Right cardiac atrium (tissue), 5 donors: Measurements from ENCODE around the gene PCYT2. TPM values are rescaled to one million over a fixed set of nuclear protein-coding genes. Genes with fewer than 3 reads are reported as not detected.

ENCODE experiments used
- ATAC-seq, 2 donors: fragments of 200-7000 bp; cut with Tn5 transposase; one replicate each; pipeline versions ENCODE4 v1.8.0 to v1.9.1; 2020; ENCODE audit warnings: moderate library complexity in 2 of 2, mild to moderate bottlenecking in 1 of 2
- DNase-seq, 3 donors: peaks; one replicate each; pipeline ENCODE4 v3.0.0-alpha.2; 2020
- H3K27ac ChIP-seq: one replicate; pipeline ENCODE4 v1.5.1; 2013; ENCODE audit warnings: mild to moderate bottlenecking, low read length, control low read depth, moderate library complexity
- H3K27me3 ChIP-seq: one replicate; pipeline ENCODE4 v1.6.1; 2013; ENCODE audit not compliant: control insufficient read depth, insufficient read depth
- H3K4me1 ChIP-seq: one replicate; pipeline ENCODE4 v1.6.1; 2013; ENCODE audit warnings: low read length; ENCODE audit not compliant: control insufficient read depth, insufficient read depth
- H3K4me3 ChIP-seq: one replicate; pipeline ENCODE4 v1.5.1; 2013; ENCODE audit warnings: low read length, control low read depth
- H3K9me3 ChIP-seq: one replicate; pipeline ENCODE4 v1.6.1; 2013; ENCODE audit warnings: low read length; ENCODE audit not compliant: control insufficient read depth
- WGBS: extraction: QIAGEN DNeasy Blood & Tissue Kit; methylation state at CpG from one replicate; pipeline ENCODE4 v1.1.7; 2013; 5-methylcytosine and 5-hydroxymethylcytosine counted together
- intact Hi-C, 4 donors: fragments of 100-400 bp; cut with DNase I; formaldehyde crosslinking; loops; one replicate each; pipeline versions ENCODE4 v1.11.0 to v1.14.0; 2022 to 2023
- polyA plus RNA-seq: library from polyadenylated mRNA; stranded (reverse); fragments of 200-250 nt; gene quantifications from one replicate; pipeline ENCODE4 v1.2.3, GENCODE V29; 2013
- total RNA-seq, 4 donors: library from RNA; stranded (reverse); fragmentation: NEBNext Ultra II Directional; extraction: Animal tissue kit (Norgen Biotek cat#: 25700); gene quantifications; one replicate each; pipeline ENCODE4 v1.2.1, GENCODE V29; 2021
- donor health status: healthy with polysubstance abuse.
- donor health status: DM: no; HTN: yes; CAD: no.
- donor health status: DM: no; HTN: no; CAD: no.
- donor health status: DM: no; HTN: yes; CAD: no; lungs with severe emphysema.
- donor health status: DM: yes; HTN: yes; CAD: no.

PCYT2 gene
- total and polyA plus RNA-seq, 5 donors: 16.7 to 28.5 (median 18.7) TPM

DNA sequence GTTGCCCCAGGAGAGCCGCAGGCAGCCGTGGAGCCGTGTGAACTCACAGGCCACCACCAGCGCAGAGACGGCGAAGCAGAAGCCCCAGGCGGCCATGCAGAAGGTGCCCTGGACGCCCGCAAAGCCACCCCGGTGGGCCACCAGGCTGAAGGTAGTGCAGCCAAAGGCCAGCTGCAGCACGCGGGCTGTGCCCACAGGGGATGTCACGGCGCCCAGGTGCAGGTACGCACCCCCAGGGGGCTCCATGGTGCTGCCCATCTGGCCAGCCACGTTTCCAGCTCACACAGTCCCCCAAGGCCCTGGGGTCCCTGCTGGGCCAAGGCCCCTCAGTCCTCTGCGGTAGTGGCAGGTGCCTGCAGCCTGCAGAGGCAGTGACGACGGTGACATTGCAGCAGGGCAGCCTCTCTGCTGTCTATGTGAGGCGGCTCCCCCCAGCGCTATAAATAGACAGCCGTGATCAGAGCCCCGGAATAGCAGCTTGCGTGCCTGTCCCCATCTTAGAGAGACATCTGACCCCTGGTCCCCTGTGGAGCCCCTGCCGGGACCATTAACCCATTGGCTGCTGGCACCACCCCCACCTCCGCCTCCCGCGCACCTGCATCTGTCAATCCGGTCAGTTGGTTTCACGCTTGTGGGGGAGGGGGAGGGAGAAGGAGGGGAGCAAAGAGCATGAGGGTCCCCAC lies 30.4 kb upstream of the PCYT2 start:
- H3K9me3 ChIP-seq: no peaks in the 10 kb centered on the region
- ATAC-seq (peak in 1 of 2 donors; percentile 16), DNase-seq (peak in 2 of 3 donors; percentile 60 to 66)
- 42% methylated on average over 30 of the region's 30 CpGs for WGBS
- H3K27me3 ChIP-seq: no peaks in the 10 kb centered on the region
- H3K4me1 ChIP-seq: no peaks in the 10 kb centered on the region
- H3K4me3 ChIP-seq: peak overlapping the region; percentile 50
- intact Hi-C loops: no loop called here
- H3K27ac ChIP-seq: no peak overlapping the region

DNA sequence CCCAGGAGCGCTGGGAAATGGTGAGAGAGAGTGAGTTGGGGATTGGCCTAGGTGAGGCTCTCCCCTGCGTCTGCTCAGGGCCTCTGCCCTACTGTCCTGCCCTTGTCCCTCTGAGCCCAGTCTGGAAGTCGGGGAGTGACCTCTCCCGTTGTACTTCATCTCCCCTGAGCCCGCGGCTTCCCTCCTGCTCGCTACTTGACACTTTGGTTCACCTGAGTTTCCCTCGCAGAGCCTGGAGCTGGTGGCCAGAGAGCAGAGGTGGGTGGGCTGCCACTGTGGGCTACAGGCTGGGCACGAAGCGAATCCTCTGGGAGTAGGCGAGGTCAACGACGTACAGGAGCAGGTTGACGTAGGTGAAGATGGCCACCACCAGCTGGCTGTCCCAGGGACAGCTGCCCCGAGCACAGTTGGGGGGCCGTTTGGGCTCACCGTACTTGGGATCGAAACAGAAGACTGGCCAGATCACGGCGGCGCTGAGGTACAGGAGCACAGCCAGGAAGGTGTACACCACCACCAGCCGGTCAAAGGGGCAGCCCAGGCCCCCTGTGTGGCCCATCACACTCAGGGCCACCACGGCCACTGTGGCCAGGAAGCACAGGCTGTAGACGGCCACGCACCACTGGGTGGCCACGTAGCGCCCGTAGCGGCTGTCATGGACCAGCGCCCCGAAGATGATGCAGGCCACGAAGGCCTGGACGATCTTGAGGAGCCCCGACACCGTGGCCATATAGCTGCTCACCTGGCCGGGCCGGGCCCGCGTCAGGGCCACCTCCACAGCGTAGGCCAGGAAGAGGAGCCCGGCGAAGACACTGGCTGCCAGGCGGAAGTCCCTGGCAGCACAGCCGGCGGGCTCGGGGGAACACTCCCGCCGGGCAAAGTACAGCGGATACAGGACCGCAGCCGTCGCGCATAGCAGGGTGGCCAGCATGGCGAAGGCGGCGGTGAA lies 29.6 kb upstream of the PCYT2 start:
- Histone ChIP-seq H3K4me1 (no peaks in the 10 kb centered on the region), H3K27me3 (no peaks in the 10 kb centered on the region), H3K4me3 (no peak overlapping the region), H3K9me3 (no peaks in the 10 kb centered on the region), H3K27ac (no peak overlapping the region)
- DNase-seq: peak in 2 of 3 donors; percentile 49 to 68
- no peak for ATAC-seq
- WGBS: 90% methylated on average over 56 of the region's 56 CpGs
- intact Hi-C loops: no loop called here

DNA sequence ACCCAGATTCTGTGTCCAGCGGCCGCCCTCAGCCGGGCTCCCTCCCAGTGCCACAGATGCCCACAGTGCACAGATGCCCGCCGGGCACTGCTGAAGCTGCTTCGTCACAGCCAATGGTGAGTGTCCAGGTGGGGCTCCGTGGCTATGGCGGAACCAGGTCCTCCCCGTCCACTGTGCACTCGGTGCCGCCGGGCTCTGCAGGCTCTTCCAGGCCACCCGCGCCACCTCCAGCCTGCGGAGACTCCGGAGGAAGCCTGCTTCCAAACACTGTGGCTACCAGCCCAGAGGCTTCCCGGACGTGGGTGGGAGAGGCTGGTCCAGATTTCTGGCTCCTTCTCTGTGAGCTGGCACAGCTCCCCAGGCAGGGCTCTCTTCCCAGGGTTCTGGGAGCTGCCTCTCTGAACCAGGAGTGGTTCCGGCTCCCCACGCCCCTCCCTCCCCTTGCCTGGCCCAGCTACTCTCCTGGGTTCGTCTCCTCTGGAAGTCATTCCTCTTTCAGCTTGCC lies 28.7 kb upstream of the PCYT2 start:
- Histone ChIP-seq H3K27ac (no peak overlapping the region), H3K27me3 (no peaks in the 10 kb centered on the region), H3K9me3 (no peaks in the 10 kb centered on the region), H3K4me3 (no peak overlapping the region), H3K4me1 (no peaks in the 10 kb centered on the region)
- DNase-seq: peak; percentile 87 to 95 (median 95)
- 68% methylated on average over 21 of the region's 21 CpGs for WGBS
- intact Hi-C loops: no loop called here
- ATAC-seq: peak; percentile 34 to 73

DNA sequence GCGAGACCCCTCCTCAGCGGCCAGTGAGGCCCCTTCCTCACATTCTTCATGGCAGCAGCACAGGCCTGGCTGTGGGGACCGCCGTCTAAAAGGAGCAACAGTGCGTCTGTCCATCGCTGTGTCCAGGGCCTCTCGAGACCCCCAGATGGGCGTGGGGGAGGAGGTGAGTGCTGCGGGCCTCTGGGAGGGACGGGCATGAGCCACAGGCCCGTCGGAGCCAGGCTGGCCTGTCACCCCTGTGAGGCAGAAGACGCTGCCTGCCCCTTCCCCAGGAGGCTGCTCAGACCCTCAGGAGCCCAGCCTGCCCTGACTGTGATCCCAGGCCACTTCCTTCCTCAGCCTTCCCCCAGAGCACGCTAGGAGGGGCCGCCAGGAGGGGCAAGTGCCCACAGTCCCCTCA lies 28.0 kb upstream of the PCYT2 start:
- Histone ChIP-seq H3K9me3 (no peaks in the 10 kb centered on the region), H3K27me3 (no peaks in the 10 kb centered on the region), H3K27ac (no peak overlapping the region), H3K4me1 (no peaks in the 10 kb centered on the region), H3K4me3 (no peak overlapping the region)
- peak in 1 of 3 donors; percentile 62 for DNase-seq
- 66% methylated on average over 15 of the region's 15 CpGs for WGBS
- intact Hi-C loops: no loop called here
- ATAC-seq: no peak

DNA sequence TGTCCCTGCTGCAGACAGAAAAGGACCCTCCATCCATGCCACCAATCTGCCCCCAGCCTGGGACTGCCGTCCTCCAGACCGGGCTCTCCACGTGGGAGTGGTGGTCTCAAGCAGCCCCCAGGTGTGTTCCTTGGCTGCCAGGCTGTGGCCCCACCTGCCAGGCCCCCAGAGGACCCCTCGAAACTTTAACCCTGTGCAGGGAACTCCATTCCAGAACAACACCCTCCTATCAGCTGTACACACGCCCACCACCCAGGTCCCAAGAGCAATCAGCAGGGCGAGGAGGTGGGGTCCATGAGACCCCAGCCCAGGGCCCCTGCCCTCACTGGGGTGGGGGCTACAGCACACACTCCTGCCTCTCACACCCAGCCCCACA lies 24.5 kb upstream of the PCYT2 start:
- 88% methylated on average over 6 of the region's 6 CpGs for WGBS
- Histone ChIP-seq H3K27ac (no peak overlapping the region), H3K4me1 (no peaks in the 10 kb centered on the region), H3K4me3 (no peak overlapping the region), H3K9me3 (no peaks in the 10 kb centered on the region), H3K27me3 (no peaks in the 10 kb centered on the region)
- no peak for ATAC-seq
- intact Hi-C loops: no loop called here
- no peak for DNase-seq

DNA sequence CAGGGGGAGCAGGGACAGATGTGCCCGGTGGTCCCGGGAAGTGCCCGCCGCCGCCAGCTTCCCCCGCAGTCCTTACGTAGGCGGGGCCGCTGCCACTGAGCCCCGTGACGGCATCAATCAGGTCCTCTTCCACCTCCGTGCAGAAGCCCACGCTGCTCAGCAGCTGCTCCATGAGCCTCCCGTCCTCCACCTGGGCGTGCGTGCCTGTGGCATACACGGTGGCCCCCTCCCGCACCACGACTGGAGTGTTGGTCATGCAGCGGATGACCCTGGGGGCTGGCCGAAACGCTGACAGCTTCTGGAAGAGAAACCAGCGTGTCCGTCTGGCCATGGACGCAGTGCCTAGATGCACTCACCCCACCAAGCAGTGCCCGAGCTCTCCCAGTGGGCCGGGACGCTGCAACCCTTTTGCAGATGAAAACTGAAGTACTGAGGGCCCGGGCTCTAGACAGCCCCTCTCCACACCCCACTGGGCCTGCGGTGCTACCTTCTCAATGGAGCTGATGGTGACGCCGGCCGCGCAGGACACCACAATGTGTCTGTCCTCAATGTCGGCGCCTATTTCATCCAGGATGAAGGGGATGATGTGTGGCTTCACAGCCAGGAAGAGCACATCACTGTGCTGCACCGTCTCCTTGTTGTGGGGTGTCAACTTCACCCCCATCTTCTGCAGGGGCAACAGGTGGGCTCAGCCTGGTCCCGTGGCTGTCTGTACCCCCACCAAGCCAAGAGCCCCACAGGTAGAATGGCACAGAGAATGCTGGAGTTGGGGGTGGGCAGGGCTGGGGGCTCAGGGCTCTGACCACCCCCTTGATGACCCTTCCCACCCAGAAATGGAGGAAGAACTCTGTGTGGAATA lies 23.9 kb upstream of the PCYT2 start:
- Histone ChIP-seq H3K4me1 (no peaks in the 10 kb centered on the region), H3K4me3 (no peak overlapping the region), H3K9me3 (no peaks in the 10 kb centered on the region), H3K27me3 (no peaks in the 10 kb centered on the region), H3K27ac (no peak overlapping the region)
- WGBS: 92% methylated on average over 38 of the region's 38 CpGs
- intact Hi-C loops: no loop called here
- ATAC-seq (no peak), DNase-seq (no peak)

DNA sequence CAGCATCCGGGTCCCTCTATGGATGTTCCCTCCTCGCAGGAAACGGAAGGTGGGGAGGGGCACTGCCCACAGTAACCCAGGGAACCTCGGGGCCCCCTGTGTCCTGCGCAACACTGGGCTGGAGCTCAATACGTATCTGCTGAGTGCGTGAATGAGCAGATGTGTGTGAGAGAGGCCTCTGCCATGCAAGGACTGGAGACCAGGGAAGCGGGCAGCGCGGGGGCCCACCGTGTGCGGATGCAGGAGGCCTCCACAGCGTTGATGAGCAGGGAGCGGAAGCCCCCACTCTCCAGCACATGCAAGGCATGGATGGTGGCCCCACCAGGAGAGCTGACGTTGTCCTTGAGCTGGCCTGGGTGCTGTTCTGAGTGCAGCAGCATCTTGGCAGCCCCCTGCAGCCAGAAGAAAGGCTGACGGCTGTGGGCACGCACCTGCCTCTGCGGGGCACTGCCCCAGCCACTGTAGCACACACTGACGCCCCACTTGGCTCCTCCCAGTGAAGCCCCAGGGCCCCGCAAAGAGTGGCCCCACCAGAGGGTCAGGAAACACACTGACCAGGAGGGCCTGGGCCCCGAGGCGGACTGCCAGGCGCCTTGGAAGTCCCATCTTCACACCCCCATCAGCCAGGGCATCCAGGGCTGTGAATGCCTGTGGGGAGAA lies 23.0 kb upstream of the PCYT2 start:
- intact Hi-C loops: no loop called here
- peak in 1 of 3 donors; percentile 56 for DNase-seq
- H3K27ac ChIP-seq: no peak overlapping the region
- no peaks in the 10 kb centered on the region for H3K4me1 ChIP-seq
- H3K9me3 ChIP-seq: no peaks in the 10 kb centered on the region
- ATAC-seq: no peak
- WGBS: 86% methylated on average over 23 of the region's 23 CpGs
- H3K4me3 ChIP-seq: no peak overlapping the region
- H3K27me3 ChIP-seq: no peaks in the 10 kb centered on the region

DNA sequence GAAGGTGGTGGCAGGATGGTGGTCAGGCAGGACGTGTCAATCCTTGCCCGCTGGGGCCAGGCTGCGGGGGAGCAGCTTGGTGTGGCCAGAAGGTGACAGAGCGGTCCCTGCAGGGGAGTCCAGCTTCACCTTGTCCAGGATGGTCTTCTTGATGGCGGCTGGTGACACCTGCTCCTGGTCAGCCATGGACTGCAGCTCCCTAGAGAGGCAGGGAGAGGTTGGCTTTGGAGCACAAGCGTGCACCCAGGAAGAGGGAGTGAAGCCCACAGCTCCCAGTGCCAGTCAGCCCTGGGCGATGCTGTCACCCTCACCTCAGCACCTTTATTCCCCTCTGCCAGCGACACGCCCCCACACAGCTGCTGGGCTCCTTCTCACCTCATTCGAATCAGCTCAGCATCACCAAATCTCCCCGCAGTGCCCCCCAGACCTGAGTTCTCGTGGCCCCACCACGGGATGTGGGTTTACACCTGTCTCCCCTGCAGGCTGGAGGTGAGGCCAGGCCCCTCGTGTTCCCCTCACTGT lies 22.0 kb upstream of the PCYT2 start:
- DNase-seq (peak in 2 of 3 donors; percentile 28 to 50), ATAC-seq (no peak)
- no peaks in the 10 kb centered on the region for H3K9me3 ChIP-seq
- no peaks in the 10 kb centered on the region for H3K27me3 ChIP-seq
- intact Hi-C loops: no loop called here
- no peak overlapping the region for H3K4me3 ChIP-seq
- H3K4me1 ChIP-seq: no peaks in the 10 kb centered on the region
- WGBS: 87% methylated on average over 14 of the region's 14 CpGs
- no peak overlapping the region for H3K27ac ChIP-seq

DNA sequence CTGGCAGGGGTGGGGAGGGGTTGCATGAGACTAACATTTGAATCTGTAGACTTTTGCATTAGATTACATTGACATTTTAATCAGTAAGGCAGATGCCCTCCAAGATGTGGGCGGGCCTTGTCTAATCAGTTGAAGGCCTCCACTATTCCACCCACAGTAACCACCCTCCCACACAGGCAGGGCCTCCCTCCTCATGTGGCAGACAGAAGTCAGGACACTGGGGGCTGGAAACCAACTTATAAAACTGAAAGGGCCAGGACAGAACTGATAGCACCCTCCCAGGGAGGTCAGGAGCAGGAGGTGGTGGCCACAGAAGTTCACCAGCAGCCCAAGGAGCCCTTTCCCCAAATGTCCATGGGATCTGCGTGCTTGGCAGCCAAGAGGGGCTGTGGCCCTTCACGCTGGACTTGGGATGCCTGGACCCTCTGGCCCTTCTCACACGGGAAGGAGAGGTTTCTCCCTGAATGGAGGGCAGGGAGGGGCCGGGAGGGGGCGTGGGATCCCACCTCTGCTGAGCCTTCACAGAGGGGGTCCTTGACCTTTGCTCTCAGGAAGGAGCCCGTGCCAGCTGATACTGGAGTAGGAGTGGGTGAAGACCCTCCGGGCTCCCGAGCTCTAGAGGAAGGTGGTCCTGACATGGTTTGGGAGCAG lies 21.3 kb upstream of the PCYT2 start:
- Histone ChIP-seq H3K4me3 (no peak overlapping the region), H3K4me1 (no peaks in the 10 kb centered on the region), H3K9me3 (no peaks in the 10 kb centered on the region), H3K27me3 (no peaks in the 10 kb centered on the region), H3K27ac (no peak overlapping the region)
- DNase-seq (peak in 1 of 3 donors; percentile 47), ATAC-seq (no peak)
- intact Hi-C loops: no loop called here
- 80% methylated on average over 9 of the region's 9 CpGs for WGBS
